ENCODE measurements around the gene CCR2.

- TF ChIP-seq POLR2A (IDR thresholded peaks at IDR 0.05; ENCODE audit: low read length) (no peak), GATA1 (IDR thresholded peaks at IDR 0.05; ENCODE audit: low read depth, low read length) (no peak)
Measured at GRCh38 chr3:46360907-46361306, 7.0 kb downstream of the CCR2 start.
